ENCODE measurements around the gene KRTAP19-8. TPM values are rescaled to one million over a fixed set of nuclear protein-coding genes. Genes with fewer than 3 reads are reported as not detected.

Gene KRTAP19-8
- total RNA-seq, 1 donor from 2014 or later, result not detected

- H3K4me3 Mint-ChIP-seq (ENCODE audit: unreplicated experiment), result no peak overlapping the region
- Histone ChIP-seq H3K4me2 (ENCODE audit: low read length) (no peak overlapping the region), H3K36me3 (ENCODE audit: insufficient read depth, low read length) (no peaks in the 10 kb centered on the region), H3K4me3 (ENCODE audit: insufficient read depth, low read depth, low read length) (no peak overlapping the region), H3K79me2 (ENCODE audit: insufficient read depth, low read length) (no peaks in the 10 kb centered on the region), H3K27ac (ENCODE audit: low read depth, low read length) (no peak overlapping the region), H3K4me1 (ENCODE audit: insufficient read depth, low read length) (no peaks in the 10 kb centered on the region), H3K9me3 (ENCODE audit: insufficient read depth, low read depth, low read length) (no peaks in the 10 kb centered on the region), H4K20me1 (ENCODE audit: insufficient read depth, low read length) (no peaks in the 10 kb centered on the region), H2AFZ (ENCODE audit: low read depth, low read length) (no peak overlapping the region), H3K27me3 (ENCODE audit: insufficient read depth, low read length) (no peaks in the 10 kb centered on the region), H3K9ac (ENCODE audit: low read length) (no peak overlapping the region)
- no peaks in the 10 kb centered on the region for H3K4me1 Mint-ChIP-seq (ENCODE audit: low read depth, unreplicated experiment)
- peaks cover 3% of the 10 kb centered on the region for H3K9me3 Mint-ChIP-seq (ENCODE audit: unreplicated experiment)
- peaks cover 7% of the 10 kb centered on the region for H3K27me3 Mint-ChIP-seq (ENCODE audit: low read depth, unreplicated experiment)
- TF ChIP-seq CTCF (IDR thresholded peaks at IDR 0.05; ENCODE audit: insufficient read depth, low read depth, low read length), result no peak
- FAIRE-seq (no peak), DNase-seq (ENCODE audit: low read depth) (no peak)
- H3K36me3 Mint-ChIP-seq (ENCODE audit: low read depth, unreplicated experiment), result no peaks in the 10 kb centered on the region
- H3K27ac Mint-ChIP-seq (ENCODE audit: unreplicated experiment), result no peak overlapping the region
Observed at GRCh38 chr21:31018232-31018631, 20.0 kb downstream of the KRTAP19-8 start.

DNA sequence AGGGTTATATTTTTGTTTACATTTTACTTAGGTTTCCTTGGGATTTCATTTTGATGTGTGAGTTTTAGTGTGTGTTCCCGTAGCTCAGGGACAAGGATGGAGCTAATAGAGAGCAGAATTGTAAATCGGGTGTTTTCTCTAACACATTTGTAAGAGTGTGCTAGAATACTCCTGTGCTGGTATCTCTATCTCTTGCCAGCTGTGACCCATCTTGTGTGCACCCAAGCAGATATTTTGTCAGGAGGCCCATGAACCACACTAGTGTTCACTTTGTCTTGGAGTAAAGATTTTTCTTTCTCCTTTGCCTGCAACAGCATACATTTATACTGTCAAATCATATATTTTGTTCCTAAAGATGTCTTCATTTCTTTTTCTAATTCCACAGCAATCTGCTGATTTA is 23.4 kb downstream of the KRTAP19-8 start:
- Histone ChIP-seq H3K27ac (ENCODE audit: low read depth, low read length) (no peak overlapping the region), H3K4me3 (ENCODE audit: insufficient read depth, low read depth, low read length) (no peak overlapping the region), H2AFZ (ENCODE audit: low read depth, low read length) (no peak overlapping the region), H3K36me3 (ENCODE audit: insufficient read depth, low read length) (no peaks in the 10 kb centered on the region), H3K79me2 (ENCODE audit: insufficient read depth, low read length) (no peaks in the 10 kb centered on the region), H4K20me1 (ENCODE audit: insufficient read depth, low read length) (no peaks in the 10 kb centered on the region), H3K27me3 (ENCODE audit: insufficient read depth, low read length) (no peaks in the 10 kb centered on the region), H3K4me2 (ENCODE audit: low read length) (no peak overlapping the region), H3K9me3 (ENCODE audit: insufficient read depth, low read depth, low read length) (no peaks in the 10 kb centered on the region), H3K4me1 (ENCODE audit: insufficient read depth, low read length) (no peaks in the 10 kb centered on the region), H3K9ac (ENCODE audit: low read length) (no peak overlapping the region)
- TF ChIP-seq CTCF (IDR thresholded peaks at IDR 0.05; ENCODE audit: insufficient read depth, low read depth, low read length) (no peak), EZH2 (IDR thresholded peaks at IDR 0.05; ENCODE audit: insufficient read depth, low read length) (no peak)
- H3K36me3 Mint-ChIP-seq (ENCODE audit: low read depth, unreplicated experiment), result no peaks in the 10 kb centered on the region
- H3K27me3 Mint-ChIP-seq (ENCODE audit: low read depth, unreplicated experiment), result no peaks in the 10 kb centered on the region
- no peaks in the 10 kb centered on the region for H3K9me3 Mint-ChIP-seq (ENCODE audit: unreplicated experiment)
- no peak for FAIRE-seq
- no peak for DNase-seq (ENCODE audit: low read depth)
- no peaks in the 10 kb centered on the region for H3K4me1 Mint-ChIP-seq (ENCODE audit: low read depth, unreplicated experiment)
- no peak overlapping the region for H3K27ac Mint-ChIP-seq (ENCODE audit: unreplicated experiment)
- no peak overlapping the region for H3K4me3 Mint-ChIP-seq (ENCODE audit: unreplicated experiment)

GRCh38 chr21:31012133-31013089 is 25.9 kb downstream of the KRTAP19-8 start:
- Histone ChIP-seq H3K4me2 (ENCODE audit: low read length) (no peak overlapping the region), H3K4me1 (ENCODE audit: insufficient read depth, low read length) (no peaks in the 10 kb centered on the region), H3K27ac (ENCODE audit: low read depth, low read length) (no peak overlapping the region), H3K27me3 (ENCODE audit: insufficient read depth, low read length) (no peaks in the 10 kb centered on the region), H3K4me3 (ENCODE audit: insufficient read depth, low read depth, low read length) (no peak overlapping the region), H3K36me3 (ENCODE audit: insufficient read depth, low read length) (no peaks in the 10 kb centered on the region), H3K9me3 (ENCODE audit: insufficient read depth, low read depth, low read length) (no peaks in the 10 kb centered on the region), H4K20me1 (ENCODE audit: insufficient read depth, low read length) (no peaks in the 10 kb centered on the region), H3K9ac (ENCODE audit: low read length) (no peak overlapping the region), H2AFZ (ENCODE audit: low read depth, low read length) (no peak overlapping the region), H3K79me2 (ENCODE audit: insufficient read depth, low read length) (no peaks in the 10 kb centered on the region)
- FAIRE-seq (no peak), DNase-seq (ENCODE audit: low read depth) (no peak)
- H3K27me3 Mint-ChIP-seq (ENCODE audit: low read depth, unreplicated experiment), result no peaks in the 10 kb centered on the region
- no peaks in the 10 kb centered on the region for H3K36me3 Mint-ChIP-seq (ENCODE audit: low read depth, unreplicated experiment)
- TF ChIP-seq EZH2 (IDR thresholded peaks at IDR 0.05; ENCODE audit: insufficient read depth, low read length) (no peak), CTCF (IDR thresholded peaks at IDR 0.05; ENCODE audit: insufficient read depth, low read depth, low read length) (no peak)
- no peak overlapping the region for H3K27ac Mint-ChIP-seq (ENCODE audit: unreplicated experiment)
- H3K4me1 Mint-ChIP-seq (ENCODE audit: low read depth, unreplicated experiment), result no peaks in the 10 kb centered on the region
- no peak overlapping the region for H3K4me3 Mint-ChIP-seq (ENCODE audit: unreplicated experiment)
- H3K9me3 Mint-ChIP-seq (ENCODE audit: unreplicated experiment), result no peaks in the 10 kb centered on the region
